OCI-LY7 (cell line): ENCODE data around the gene TDRD3. TPM values are rescaled to one million over a fixed set of nuclear protein-coding genes. Genes with fewer than 3 reads are reported as not detected.

Source experiments
- BruUV-seq: library from RNA; stranded (reverse); fragments of 400-500 nt; replicated peaks from 2 replicates; lab custom pipeline; 2021; lab: Mats Ljungman, UMichigan
- CTCF ChIA-PET: fragments of 300-600 bp; sonication (Branson Sonifier 250); formaldehyde crosslinking; loops from one replicate; lab custom pipeline; 2022; ENCODE audit warnings: antibody characterized with exemption; ENCODE audit not compliant: unreplicated experiment; lab: Charles Lee
- POLR2A ChIA-PET: fragments of 300-600 bp; sonication (Branson Sonifier 250); formaldehyde crosslinking; loops from one replicate; lab custom pipeline; 2022; ENCODE audit warnings: antibody characterized with exemption; lab: Charles Lee
- DNase-seq: peaks from one replicate; pipeline ENCODE4 v3.0.0-alpha.2; 2015; ENCODE audit warnings: low spot score
- H2AFZ ChIP-seq: fragments of 200-600 bp; sonication (generic), shearing (Covaris generic); 2 replicates; pipeline ENCODE4 v1.6.1; 2014; ENCODE audit warnings: mild to moderate bottlenecking, antibody characterized with exemption, low read length, moderate library complexity
- H3K27ac ChIP-seq: fragments of 200-600 bp; sonication (generic); 2 replicates; pipeline ENCODE4 v1.5.1; 2014; ENCODE audit warnings: mixed run types, low read depth, mild to moderate bottlenecking, moderate library complexity, low read length, inconsistent platforms; ENCODE audit not compliant: poor library complexity, severe bottlenecking
- H3K36me3 ChIP-seq: fragments of 200-600 bp; sonication (generic); 2 replicates; pipeline ENCODE4 v1.6.1; 2014; ENCODE audit warnings: mild to moderate bottlenecking, antibody characterized with exemption, low read length, moderate library complexity, mixed read lengths; ENCODE audit not compliant: insufficient read depth
- H3K4me1 ChIP-seq: fragments of 200-600 bp; sonication (generic); 2 replicates; pipeline ENCODE4 v1.5.1; 2014; ENCODE audit warnings: mild to moderate bottlenecking, low read length; ENCODE audit not compliant: insufficient read depth, poor library complexity, severe bottlenecking
- H3K4me2 ChIP-seq: fragments of 200-600 bp; sonication (generic); 2 replicates; pipeline ENCODE4 v1.6.1; 2014; ENCODE audit warnings: mild to moderate bottlenecking, low read length
- H3K4me3 ChIP-seq: fragments of 200-600 bp; sonication (generic); 2 replicates; pipeline ENCODE4 v1.5.1; 2014; ENCODE audit warnings: mild to moderate bottlenecking, low read depth, low read length; ENCODE audit not compliant: poor library complexity, severe bottlenecking
- H3K79me2 ChIP-seq: fragments of 200-600 bp; sonication (generic); 2 replicates; pipeline ENCODE4 v1.6.1; 2016; ENCODE audit warnings: low read depth, mild to moderate bottlenecking, low read length, moderate library complexity, mixed read lengths; ENCODE audit not compliant: insufficient read depth
- H3K9me2 ChIP-seq: fragments of 200-600 bp; sonication (generic); 2 replicates; pipeline ENCODE4 v1.6.1; 2016; ENCODE audit warnings: mild to moderate bottlenecking, low read length, mixed read lengths; ENCODE audit not compliant: insufficient read depth
- H3K9me3 ChIP-seq: fragments of 200-600 bp; sonication (generic); 2 replicates; pipeline ENCODE4 v1.6.1; 2014; ENCODE audit warnings: mild to moderate bottlenecking, mixed run types, low read length, mixed read lengths
- H4K20me1 ChIP-seq: fragments of 200-600 bp; sonication (generic); 2 replicates; pipeline ENCODE4 v1.6.1; 2014; ENCODE audit warnings: mild to moderate bottlenecking, antibody characterized with exemption, low read length, moderate library complexity, mixed read lengths; ENCODE audit not compliant: insufficient read depth
- CTCF ChIP-seq: fragments of 200-600 bp; sonication (generic); conservative IDR thresholded peaks from 2 replicates; pipeline ENCODE4 v1.5.1; 2014; ENCODE audit warnings: mild to moderate bottlenecking, antibody characterized with exemption, low read length, moderate library complexity, mixed read lengths
- EZH2phosphoT487 ChIP-seq: fragments of 200-600 bp; sonication (generic); IDR thresholded peaks from 2 replicates; pipeline ENCODE4 v1.6.1; 2018; ENCODE audit warnings: low read depth, borderline replicate concordance, mild to moderate bottlenecking, mixed run types, antibody characterized with exemption, low read length, moderate library complexity, mixed read lengths
- intact Hi-C: fragments of 100-400 bp; cut with micrococcal nuclease; formaldehyde crosslinking; loops from one replicate; pipeline ENCODE4 v1.10.0; 2022; ENCODE audit not compliant: unreplicated experiment
- total RNA-seq, 2 experiments: library from RNA; depleted of rRNA in 1 of 2; stranded (reverse); fragments of >200 nt in 1 of 2; shearing (Covaris generic) in 1 of 2; gene quantifications; 2 replicates each; pipeline ENCODE4 v1.2.3, GENCODE V29; 2014 to 2022

Gene TDRD3
- total RNA-seq, 2 experiments from 2014 or later, result 13.5 to 17.1 TPM

GRCh38 chr13:60418954-60419353 lies 21.9 kb downstream of the TDRD3 start:
- no peak for TF ChIP-seq CTCF
- TF ChIP-seq EZH2phosphoT487, result no peak

GRCh38 chr13:60425332-60425731 lies 28.3 kb downstream of the TDRD3 start:
- no peaks in the 10 kb centered on the region for H3K9me2 ChIP-seq
- H3K4me2 ChIP-seq, result no peak overlapping the region
- TF ChIP-seq CTCF (no peak), EZH2phosphoT487 (no peak)
- H3K36me3 ChIP-seq, result no peaks in the 10 kb centered on the region
- ChIA-PET POLR2A (no interaction called here), CTCF (no interaction called here)
- H3K9me3 ChIP-seq, result no peaks in the 10 kb centered on the region
- no peak overlapping the region for H3K27ac ChIP-seq
- intact Hi-C loops, result no loop called here
- H4K20me1 ChIP-seq, result peaks cover 6% of the 10 kb centered on the region; the same call in 1 of the 2 replicates
- DNase-seq, result no peak
- H3K79me2 ChIP-seq, result no peaks in the 10 kb centered on the region
- no peaks in the 10 kb centered on the region for H3K4me1 ChIP-seq
- H2AFZ ChIP-seq, result no peak overlapping the region
- BruUV-seq, result no TSS peak
- no peak overlapping the region for H3K4me3 ChIP-seq

More at GRCh38 chr13:60418954-60419353, 21.9 kb downstream of the TDRD3 start:
- no peak overlapping the region for H2AFZ ChIP-seq
- no peak overlapping the region for H3K4me2 ChIP-seq
- no peak overlapping the region for H3K27ac ChIP-seq
- H3K79me2 ChIP-seq, result peaks cover 4% of the 10 kb centered on the region; the same call in 1 of the 2 replicates
- ChIA-PET POLR2A (no interaction called here), CTCF (no interaction called here)
- H4K20me1 ChIP-seq, result no peaks in the 10 kb centered on the region
- intact Hi-C loops, result no loop called here
- no peaks in the 10 kb centered on the region for H3K36me3 ChIP-seq
- H3K4me3 ChIP-seq, result no peak overlapping the region
- BruUV-seq, result no TSS peak
- DNase-seq, result no peak
- no peaks in the 10 kb centered on the region for H3K4me1 ChIP-seq
- no peaks in the 10 kb centered on the region for H3K9me2 ChIP-seq
- H3K9me3 ChIP-seq, result peaks cover 5% of the 10 kb centered on the region; the same call in 1 of the 2 replicates

- Histone ChIP-seq H3K9me3 (no peaks in the 10 kb centered on the region), H4K20me1 (peaks cover 6% of the 10 kb centered on the region; the same call in 1 of the 2 replicates), H3K9me2 (no peaks in the 10 kb centered on the region), H2AFZ (no peak overlapping the region), H3K4me1 (no peaks in the 10 kb centered on the region), H3K4me2 (no peak overlapping the region), H3K4me3 (no peak overlapping the region), H3K36me3 (no peaks in the 10 kb centered on the region), H3K27ac (no peak overlapping the region), H3K79me2 (no peaks in the 10 kb centered on the region)
- POLR2A ChIA-PET, result interaction anchor here (0.8 kb wide), 1 partner anchor 33 kb away, joined by 3 read pairs; no protein-coding TSS in a partner anchor
- intact Hi-C loops, result no loop called here
- DNase-seq, result no peak
- TF ChIP-seq EZH2phosphoT487 (no peak), CTCF (no peak)
- BruUV-seq, result no TSS peak
- CTCF ChIA-PET, result no interaction called here
Observed at GRCh38 chr13:60426075-60426474, 29.1 kb downstream of the TDRD3 start.
